ENCODE data around the gene DTNB. TPM values are rescaled to one million over a fixed set of nuclear protein-coding genes. Genes with fewer than 3 reads are reported as not detected.
A peak's percentile ranks its signal among the peaks of the same experiment; 100 is the strongest.

DTNB gene
- total RNA-seq, 4 donors from 2014 or later: 3.9 to 8.7 (median 4.4) TPM

GRCh38 chr2:25701801-25702200, 28.4 kb upstream of the DTNB start:
- H3K36me3 ChIP-seq: no peaks in the 10 kb centered on the region
- H3K9me3 ChIP-seq: no peaks in the 10 kb centered on the region
- no CpG with 5 or more reads among the region's 9 CpGs for WGBS, 2 donors (ENCODE audit: low coverage in 1 of 2)
- ATAC-seq: no peak
- TF ChIP-seq POLR2AphosphoS5 (IDR thresholded peaks at IDR 0.05) (no peak), EP300 (IDR thresholded peaks at IDR 0.05) (no peak), POLR2A (IDR thresholded peaks at IDR 0.05) (no peak), CTCF (IDR thresholded peaks at IDR 0.05) (no peak)
- no peak overlapping the region for H3K27ac ChIP-seq
- peaks cover 5% of the 10 kb centered on the region for H3K27me3 ChIP-seq
- peaks cover 0 to 4% (median 0%) of the 10 kb centered on the region in 3 donors for H3K4me1 ChIP-seq
- no peak overlapping the region for H3K4me3 ChIP-seq

- H3K27me3 ChIP-seq: peaks cover 5% of the 10 kb centered on the region
- no peaks in the 10 kb centered on the region for H3K36me3 ChIP-seq
- H3K4me3 ChIP-seq: no peak overlapping the region
- no peak overlapping the region for H3K27ac ChIP-seq
- H3K4me1 ChIP-seq: peaks cover 0 to 4% (median 0%) of the 10 kb centered on the region in 3 donors
- WGBS, 2 donors (ENCODE audit: low coverage in 1 of 2): 23 to 33% methylated on average over 4 to 6 of the region's 6 CpGs
- H3K9me3 ChIP-seq: no peaks in the 10 kb centered on the region
- no peak for ATAC-seq
- TF ChIP-seq POLR2A (IDR thresholded peaks at IDR 0.05) (no peak), CTCF (IDR thresholded peaks at IDR 0.05) (peak; percentile 63 to 70 (median 68))
Measured at GRCh38 chr2:25700221-25700660, 26.9 kb upstream of the DTNB start.

- 88 to 95% methylated on average over 5 of the region's 7 CpGs for WGBS, 2 donors (ENCODE audit: low coverage in 1 of 2)
- peaks cover 0 to 4% (median 0%) of the 10 kb centered on the region in 3 donors for H3K4me1 ChIP-seq
- H3K27ac ChIP-seq: no peak overlapping the region
- ATAC-seq: no peak
- H3K9me3 ChIP-seq: no peaks in the 10 kb centered on the region
- no peaks in the 10 kb centered on the region for H3K36me3 ChIP-seq
- H3K27me3 ChIP-seq: peaks cover 12% of the 10 kb centered on the region
- TF ChIP-seq EP300 (IDR thresholded peaks at IDR 0.05) (no peak), POLR2A (IDR thresholded peaks at IDR 0.05) (no peak), CTCF (IDR thresholded peaks at IDR 0.05) (no peak), POLR2AphosphoS5 (IDR thresholded peaks at IDR 0.05) (no peak)
- no peak overlapping the region for H3K4me3 ChIP-seq
Measured at GRCh38 chr2:25699216-25699615, 25.8 kb upstream of the DTNB start.

DNA sequence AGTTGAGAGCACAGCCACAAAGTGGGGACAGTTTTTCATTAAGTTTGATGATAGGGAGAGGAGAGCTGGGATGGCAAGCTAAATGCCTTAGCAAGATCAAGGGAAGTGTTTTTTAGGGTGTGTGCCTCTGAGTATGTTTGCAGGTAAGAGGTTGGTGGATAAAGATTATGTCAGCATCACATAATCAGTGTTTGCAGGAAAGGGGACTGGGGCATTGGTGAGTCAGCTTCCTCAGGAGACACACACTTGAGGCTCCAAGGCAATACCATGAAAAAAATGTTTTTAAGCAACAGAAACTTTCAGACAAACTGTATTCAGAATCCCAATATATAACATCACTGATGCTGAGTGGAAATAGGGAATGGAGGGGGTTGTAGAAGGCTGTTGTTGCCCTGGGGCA, 25.4 kb upstream of the DTNB start:
- H3K36me3 ChIP-seq: no peaks in the 10 kb centered on the region
- TF ChIP-seq EP300 (IDR thresholded peaks at IDR 0.05): no peak
- TF ChIP-seq POLR2A (IDR thresholded peaks at IDR 0.05): no peak
- TF ChIP-seq POLR2AphosphoS5 (IDR thresholded peaks at IDR 0.05): no peak
- TF ChIP-seq CTCF (IDR thresholded peaks at IDR 0.05): no peak
- peaks cover 12% of the 10 kb centered on the region for H3K27me3 ChIP-seq
- no peak overlapping the region for H3K27ac ChIP-seq
- no peaks in the 10 kb centered on the region for H3K9me3 ChIP-seq
- H3K4me1 ChIP-seq: peaks cover 0 to 4% (median 0%) of the 10 kb centered on the region in 3 donors
- H3K4me3 ChIP-seq: no peak overlapping the region
- no peak for ATAC-seq

GRCh38 chr2:25697559-25698341, 24.4 kb upstream of the DTNB start:
- TF ChIP-seq CTCF (IDR thresholded peaks at IDR 0.05) (no peak), POLR2A (IDR thresholded peaks at IDR 0.05) (no peak), POLR2AphosphoS5 (IDR thresholded peaks at IDR 0.05) (no peak), EP300 (IDR thresholded peaks at IDR 0.05) (no peak)
- H3K9me3 ChIP-seq: no peaks in the 10 kb centered on the region
- WGBS, 2 donors (ENCODE audit: low coverage in 1 of 2): 14 to 31% methylated on average over 8 to 15 of the region's 17 CpGs
- H3K36me3 ChIP-seq: no peaks in the 10 kb centered on the region
- no peak overlapping the region for H3K4me3 ChIP-seq
- H3K4me1 ChIP-seq: peaks cover 0 to 4% (median 0%) of the 10 kb centered on the region in 3 donors
- H3K27ac ChIP-seq: no peak overlapping the region
- ATAC-seq: no peak
- H3K27me3 ChIP-seq: peaks cover 12% of the 10 kb centered on the region

Data from gastroesophageal sphincter (tissue), 4 donors.